ENCODE data around the gene GID4. TPM values are rescaled to one million over a fixed set of nuclear protein-coding genes. Genes with fewer than 3 reads are reported as not detected.

Gene GID4
- total RNA-seq, 4 donors from 2014 or later, result 7.5 to 18.1 (median 11.6) TPM

DNA sequence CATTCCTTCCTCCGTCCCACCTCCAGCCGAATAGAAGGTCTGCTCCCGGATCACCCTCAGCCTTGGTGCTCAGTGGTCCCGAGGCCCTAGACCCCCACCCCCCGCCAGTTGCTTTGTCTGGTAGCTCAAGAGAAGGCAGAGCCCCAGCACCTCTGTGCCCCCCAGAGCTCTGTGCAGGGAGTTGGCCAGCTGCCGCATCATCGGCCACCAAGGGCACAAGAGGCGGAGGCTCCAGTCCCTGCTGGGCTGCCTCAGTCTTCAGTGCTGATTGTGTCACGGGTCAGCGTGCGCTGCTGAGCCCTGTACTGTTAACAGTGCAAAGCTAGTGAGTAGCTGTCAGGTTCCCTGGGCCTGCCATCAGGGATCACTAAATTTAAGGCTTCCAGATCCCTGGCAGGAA lies 26.3 kb downstream of the GID4 start:
- 95 to 96% methylated on average over 3 to 6 of the region's 11 CpGs for WGBS, 2 donors
- no peaks in the 10 kb centered on the region for H3K9me3 ChIP-seq
- H3K27me3 ChIP-seq, result no peaks in the 10 kb centered on the region
- H3K4me1 ChIP-seq, result peaks cover 0 to under 1% (median 0%) of the 10 kb centered on the region in 3 donors
- DNase-seq, result no peak
- TF ChIP-seq, protein P1, sequence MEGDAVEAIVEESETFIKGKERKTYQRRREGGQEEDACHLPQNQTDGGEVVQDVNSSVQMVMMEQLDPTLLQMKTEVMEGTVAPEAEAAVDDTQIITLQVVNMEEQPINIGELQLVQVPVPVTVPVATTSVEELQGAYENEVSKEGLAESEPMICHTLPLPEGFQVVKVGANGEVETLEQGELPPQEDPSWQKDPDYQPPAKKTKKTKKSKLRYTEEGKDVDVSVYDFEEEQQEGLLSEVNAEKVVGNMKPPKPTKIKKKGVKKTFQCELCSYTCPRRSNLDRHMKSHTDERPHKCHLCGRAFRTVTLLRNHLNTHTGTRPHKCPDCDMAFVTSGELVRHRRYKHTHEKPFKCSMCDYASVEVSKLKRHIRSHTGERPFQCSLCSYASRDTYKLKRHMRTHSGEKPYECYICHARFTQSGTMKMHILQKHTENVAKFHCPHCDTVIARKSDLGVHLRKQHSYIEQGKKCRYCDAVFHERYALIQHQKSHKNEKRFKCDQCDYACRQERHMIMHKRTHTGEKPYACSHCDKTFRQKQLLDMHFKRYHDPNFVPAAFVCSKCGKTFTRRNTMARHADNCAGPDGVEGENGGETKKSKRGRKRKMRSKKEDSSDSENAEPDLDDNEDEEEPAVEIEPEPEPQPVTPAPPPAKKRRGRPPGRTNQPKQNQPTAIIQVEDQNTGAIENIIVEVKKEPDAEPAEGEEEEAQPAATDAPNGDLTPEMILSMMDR (IDR thresholded peaks at IDR 0.05), result no peak
- TF ChIP-seq POLR2A (IDR thresholded peaks at IDR 0.05), result no peak
- intact Hi-C loops (cut with DNase I), result no loop called here
- H3K4me3 ChIP-seq, result no peak overlapping the region
- peaks cover 0 to 72% (median 9%) of the 10 kb centered on the region in 3 donors for H3K36me3 ChIP-seq
- H3K27ac ChIP-seq, result no peak overlapping the region

DNA sequence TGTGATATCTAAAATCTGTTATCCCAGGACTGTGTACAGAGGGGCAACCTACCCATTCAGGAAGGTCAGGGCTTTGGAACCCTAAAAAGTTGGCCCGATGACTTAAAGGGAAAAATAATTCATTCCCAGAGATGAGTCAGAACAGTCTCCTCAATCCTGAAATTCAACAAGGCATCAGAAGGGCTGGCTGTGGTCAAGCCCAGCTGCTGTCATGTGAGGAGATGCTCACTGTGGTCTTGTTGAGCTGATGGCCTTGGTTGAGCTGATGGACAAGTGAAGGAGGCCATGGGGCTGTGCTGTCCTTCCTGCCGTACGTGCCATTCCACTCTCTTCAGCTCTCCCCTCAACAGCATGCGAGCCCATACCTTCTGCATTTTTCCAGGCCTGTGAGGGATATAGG lies 27.7 kb downstream of the GID4 start:
- no peak overlapping the region for H3K27ac ChIP-seq
- no peak for TF ChIP-seq POLR2A (IDR thresholded peaks at IDR 0.05)
- TF ChIP-seq, protein P1 (IDR thresholded peaks at IDR 0.05), result no peak
- no peaks in the 10 kb centered on the region for H3K27me3 ChIP-seq
- 86 to 100% methylated on average over 1 to 4 of the region's 4 CpGs for WGBS, 2 donors
- H3K4me3 ChIP-seq, result no peak overlapping the region
- peaks cover 0 to 58% (median 5%) of the 10 kb centered on the region in 3 donors for H3K36me3 ChIP-seq
- peaks cover 0 to 8% (median 0%) of the 10 kb centered on the region in 3 donors for H3K4me1 ChIP-seq
- intact Hi-C loops (cut with DNase I), result no loop called here
- H3K9me3 ChIP-seq, result no peaks in the 10 kb centered on the region
- DNase-seq, result no peak

DNA sequence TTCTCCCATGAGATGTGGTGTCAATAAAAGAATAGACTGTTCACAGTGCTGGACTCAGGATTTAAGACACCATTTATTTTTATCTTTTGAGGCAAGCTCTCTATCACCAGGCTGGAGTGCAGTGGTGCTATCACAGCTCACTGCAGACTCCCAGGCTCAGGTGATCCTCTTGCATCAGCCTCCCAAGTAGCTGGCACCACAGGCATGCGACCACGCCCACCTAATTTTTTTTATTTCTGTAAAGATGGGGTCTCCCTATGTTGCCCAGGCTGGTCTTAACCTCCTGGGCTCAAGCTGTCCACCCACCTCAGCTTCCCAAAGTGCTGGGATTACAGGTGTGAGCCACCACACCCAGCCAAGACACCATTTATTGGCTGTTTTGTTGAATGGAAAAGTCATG lies 29.9 kb downstream of the GID4 start:
- TF ChIP-seq, protein P1 (IDR thresholded peaks at IDR 0.05), result no peak
- TF ChIP-seq POLR2A (IDR thresholded peaks at IDR 0.05), result no peak
- Histone ChIP-seq H3K27me3 (no peaks in the 10 kb centered on the region), H3K4me3 (no peak overlapping the region), H3K36me3 (peaks cover 0 to 36% (median 0%) of the 10 kb centered on the region in 3 donors), H3K27ac (no peak overlapping the region), H3K4me1 (peaks cover 0 to 8% (median 0%) of the 10 kb centered on the region in 3 donors), H3K9me3 (no peaks in the 10 kb centered on the region)
- WGBS, 2 donors, result 96 to 100% methylated on average over 2 of the region's 2 CpGs
- no peak for DNase-seq
- intact Hi-C loops (cut with DNase I), result no loop called here

DNA sequence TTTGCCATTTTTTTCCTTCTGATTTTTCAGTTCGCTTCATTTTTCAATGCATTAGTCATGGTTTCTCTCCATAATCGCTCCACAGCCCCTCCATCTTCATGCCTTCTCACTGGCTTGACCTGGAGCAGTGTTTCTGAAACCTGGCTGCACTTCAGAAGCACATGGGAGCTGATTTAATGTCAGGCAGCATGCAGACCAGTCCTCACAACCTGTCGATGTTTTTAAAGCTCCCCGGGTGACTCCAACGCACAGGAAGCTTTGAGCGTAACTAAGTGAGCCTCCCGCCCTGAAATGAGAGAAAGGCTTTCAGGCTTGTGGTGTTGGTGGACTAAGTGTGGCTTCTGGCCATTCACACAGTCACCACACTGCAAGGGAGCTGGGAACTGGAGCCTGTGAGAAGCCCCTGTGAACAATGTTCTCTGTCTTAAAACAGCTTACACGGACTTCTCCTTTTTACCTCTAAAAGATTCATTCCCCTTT lies 31.7 kb downstream of the GID4 start:
- 12 to 19% methylated on average over 8 of the region's 8 CpGs for WGBS, 2 donors
- TF ChIP-seq POLR2A (IDR thresholded peaks at IDR 0.05), result no peak
- TF ChIP-seq, protein P1 (IDR thresholded peaks at IDR 0.05), result no peak
- H3K4me1 ChIP-seq, result peaks cover 0 to 8% (median 0%) of the 10 kb centered on the region in 3 donors
- DNase-seq, result no peak
- H3K27me3 ChIP-seq, result no peaks in the 10 kb centered on the region
- intact Hi-C loops (cut with DNase I), result no loop called here
- H3K4me3 ChIP-seq, result no peak overlapping the region
- no peak overlapping the region for H3K27ac ChIP-seq
- peaks cover 0 to 18% (median 0%) of the 10 kb centered on the region in 3 donors for H3K36me3 ChIP-seq
- no peaks in the 10 kb centered on the region for H3K9me3 ChIP-seq

DNA sequence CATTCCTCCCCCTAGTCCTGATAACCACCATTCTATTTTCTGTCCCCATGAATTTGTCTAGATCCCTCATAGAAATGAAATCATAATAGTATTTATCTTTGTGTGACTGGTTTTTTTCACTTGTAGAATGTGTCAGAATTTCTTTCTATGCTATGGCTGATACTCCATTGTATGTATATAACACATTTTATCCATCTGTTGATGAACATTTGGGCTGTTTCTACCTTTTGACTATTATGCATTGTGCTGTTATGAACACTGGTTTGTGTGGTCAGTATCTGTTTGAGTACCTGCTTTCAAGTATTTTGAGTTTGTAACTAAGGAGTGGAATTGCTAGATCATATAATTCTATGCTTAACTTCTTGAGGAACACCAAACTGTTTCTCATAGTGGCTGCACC lies 32.5 kb downstream of the GID4 start:
- peaks cover 0 to 9% (median 0%) of the 10 kb centered on the region in 3 donors for H3K36me3 ChIP-seq
- no peak for TF ChIP-seq POLR2A (IDR thresholded peaks at IDR 0.05)
- TF ChIP-seq, protein P1 (IDR thresholded peaks at IDR 0.05), result no peak
- no peak overlapping the region for H3K27ac ChIP-seq
- peaks cover 0 to 2% (median 0%) of the 10 kb centered on the region in 4 donors for H3K27me3 ChIP-seq
- H3K9me3 ChIP-seq, result no peaks in the 10 kb centered on the region
- peaks cover 0 to 8% (median 0%) of the 10 kb centered on the region in 3 donors for H3K4me1 ChIP-seq
- intact Hi-C loops (cut with DNase I), result no loop called here
- DNase-seq, result no peak
- no peak overlapping the region for H3K4me3 ChIP-seq
